NB4 (cell line): Measurements from ENCODE around the gene DHDH.

Experiments
- MYC ChIP-seq: IDR thresholded peaks from 2 replicates; pipeline ENCODE4 v1.6.1; 2011; ENCODE audit warnings: low read depth, low read length
- POLR2A ChIP-seq: IDR thresholded peaks from 2 replicates; pipeline ENCODE4 v1.6.1; 2011; ENCODE audit warnings: mild to moderate bottlenecking; ENCODE audit not compliant: insufficient read length; ENCODE audit errors: extremely low read depth
- TF ChIP-seq, protein P1 (sequence below): IDR thresholded peaks from one replicate; pipeline ENCODE4 v1.5.1; 2012; ENCODE audit warnings: low read depth, low read length

DNA sequence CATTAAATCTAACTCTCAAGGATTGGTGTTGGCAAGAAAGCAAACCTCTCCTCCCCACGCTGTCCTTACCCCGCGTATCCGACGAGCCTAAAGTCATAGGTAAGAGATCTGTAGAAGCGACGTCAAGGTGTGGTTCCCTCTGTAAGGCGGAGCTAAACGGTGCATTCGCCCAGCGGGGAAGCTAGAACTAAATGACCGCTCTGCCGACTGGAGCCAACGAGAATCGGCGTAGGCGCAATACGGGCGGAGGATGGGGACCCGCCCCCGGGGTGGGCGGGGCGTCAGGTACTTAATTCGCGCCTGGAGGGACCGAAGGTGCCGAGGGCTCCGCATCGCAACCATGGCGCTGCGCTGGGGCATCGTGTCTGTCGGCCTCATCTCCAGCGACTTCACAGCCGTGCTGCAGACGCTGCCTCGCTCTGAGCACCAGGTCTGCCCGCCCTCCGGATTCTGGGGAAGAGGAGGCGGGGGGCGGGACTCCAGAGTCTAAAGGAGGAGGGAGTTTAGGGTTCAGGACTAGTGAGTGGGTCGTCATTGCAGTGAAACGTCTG, at the start of gene DHDH:
- TF ChIP-seq POLR2A (no peak), MYC (no peak)
- TF ChIP-seq, protein P1, sequence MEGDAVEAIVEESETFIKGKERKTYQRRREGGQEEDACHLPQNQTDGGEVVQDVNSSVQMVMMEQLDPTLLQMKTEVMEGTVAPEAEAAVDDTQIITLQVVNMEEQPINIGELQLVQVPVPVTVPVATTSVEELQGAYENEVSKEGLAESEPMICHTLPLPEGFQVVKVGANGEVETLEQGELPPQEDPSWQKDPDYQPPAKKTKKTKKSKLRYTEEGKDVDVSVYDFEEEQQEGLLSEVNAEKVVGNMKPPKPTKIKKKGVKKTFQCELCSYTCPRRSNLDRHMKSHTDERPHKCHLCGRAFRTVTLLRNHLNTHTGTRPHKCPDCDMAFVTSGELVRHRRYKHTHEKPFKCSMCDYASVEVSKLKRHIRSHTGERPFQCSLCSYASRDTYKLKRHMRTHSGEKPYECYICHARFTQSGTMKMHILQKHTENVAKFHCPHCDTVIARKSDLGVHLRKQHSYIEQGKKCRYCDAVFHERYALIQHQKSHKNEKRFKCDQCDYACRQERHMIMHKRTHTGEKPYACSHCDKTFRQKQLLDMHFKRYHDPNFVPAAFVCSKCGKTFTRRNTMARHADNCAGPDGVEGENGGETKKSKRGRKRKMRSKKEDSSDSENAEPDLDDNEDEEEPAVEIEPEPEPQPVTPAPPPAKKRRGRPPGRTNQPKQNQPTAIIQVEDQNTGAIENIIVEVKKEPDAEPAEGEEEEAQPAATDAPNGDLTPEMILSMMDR = no peak
